H1 (cell line): Measurements from ENCODE around the gene SOWAHC. TPM values are rescaled to one million over a fixed set of nuclear protein-coding genes. Genes with fewer than 3 reads are reported as not detected.

Experiments used
- ATF2 ChIP-seq: IDR thresholded peaks from 2 replicates; pipeline ENCODE4 v1.6.1; 2012; ENCODE audit warnings: low read length, inconsistent platforms
- CHD1 ChIP-seq: IDR thresholded peaks from 2 replicates; pipeline ENCODE4 v1.6.1; 2012; ENCODE audit warnings: low read depth, low read length, improper control_type of control experiment
- CHD2 ChIP-seq: IDR thresholded peaks from 2 replicates; pipeline ENCODE4 v1.6.1; 2012; ENCODE audit warnings: low read length, improper control_type of control experiment
- KDM1A ChIP-seq: fragments of 200-600, 300-600 bp; sonication (generic); IDR thresholded peaks from 2 replicates; pipeline ENCODE4 v1.7.1; 2016; ENCODE audit warnings: mild to moderate bottlenecking, low read length, borderline replicate concordance
- PHF8 ChIP-seq: fragments of 200-600 bp; sonication (generic); conservative IDR thresholded peaks from 2 replicates; pipeline ENCODE4 v1.7.1; 2012; ENCODE audit warnings: low read depth, mild to moderate bottlenecking, inconsistent platforms, low read length, moderate library complexity
- RXRA ChIP-seq: IDR thresholded peaks from 2 replicates; pipeline ENCODE4 v1.6.1; 2011; ENCODE audit warnings: low read depth, mild to moderate bottlenecking, low read length, moderate library complexity; ENCODE audit not compliant: insufficient read depth
- SIN3A ChIP-seq, 2 experiments: IDR thresholded peaks in 1 of 2; conservative IDR thresholded peaks in 1 of 2; 2 replicates each; pipeline ENCODE4 v1.6.1; 2011 to 2012; ENCODE audit warnings: low read length in 2 of 2, improper control_type of control experiment in 1 of 2, low read depth in 1 of 2, mild to moderate bottlenecking in 1 of 2
- TEAD4 ChIP-seq: IDR thresholded peaks from 2 replicates; pipeline ENCODE4 v1.6.1; 2012; ENCODE audit warnings: low read depth, low read length, inconsistent platforms, mixed read lengths
- polyA plus RNA-seq, 7 experiments: library from polyadenylated mRNA; depleted of rRNA in 3 of 7; stranded (reverse) in 5 of 7; unstranded in 2 of 7; fragments of >200 nt in 5 of 7; fragments of 200-250 nt in 2 of 7; gene quantifications; 1 replicate in 5 of 7; 2 replicates in 1 of 7; 4 replicates in 1 of 7; pipeline versions ENCODE4 v1.2.1 to v1.2.3, GENCODE V29; 2011 to 2013; ENCODE audit warnings: missing spikeins in 2 of 7, mixed read lengths in 2 of 7
- total RNA-seq: library from RNA; stranded (reverse); fragmentation: NEBNext Ultra II Directional; extraction: Animal tissue kit (Norgen Biotek cat#: 25700); gene quantifications from 2 replicates; pipeline ENCODE4 v1.2.1, GENCODE V29; 2021

The SOWAHC gene
- total and polyA plus RNA-seq, 2 of the 8 experiments (the other 6 are each of a cell fraction or from before 2014, with no cell fraction given) = 3.1 to 17.8 TPM

DNA sequence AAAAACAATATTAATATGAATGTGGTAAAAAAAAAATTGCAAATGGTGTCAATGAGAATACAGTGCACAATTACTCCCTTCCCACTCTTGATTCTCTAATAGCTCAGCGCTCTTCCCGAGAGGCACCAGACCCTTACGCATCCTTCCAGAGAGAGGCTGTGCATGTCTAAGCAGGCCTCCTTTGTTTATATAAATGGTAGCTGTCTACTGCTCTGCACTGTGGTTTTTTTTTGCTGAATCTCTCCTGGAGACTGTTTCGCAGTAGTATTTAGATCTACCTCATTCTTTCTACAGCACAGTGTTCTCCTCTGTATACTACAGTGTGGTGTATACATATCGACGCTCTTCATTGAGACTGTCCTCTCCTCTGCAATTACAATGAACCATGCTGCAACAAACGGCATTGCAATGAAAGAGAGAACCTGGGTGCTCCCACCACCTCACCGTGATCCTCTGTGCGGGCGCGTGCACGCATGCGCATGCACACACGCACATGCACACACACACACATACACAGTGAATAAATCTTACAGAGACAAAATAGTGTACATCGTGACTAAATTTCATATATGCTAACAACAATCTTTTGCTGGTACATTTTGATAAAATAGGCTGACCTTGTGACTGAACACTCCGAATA lies 19.8 kb upstream of the SOWAHC start (continued):
- no peak for TF ChIP-seq CHD2
- no peak for TF ChIP-seq PHF8
- no peak for TF ChIP-seq TEAD4
- no peak for TF ChIP-seq CHD1
- TF ChIP-seq SIN3A (conservative IDR thresholded peaks at IDR 0.05 in 1 of 2, IDR thresholded peaks at IDR 0.05 in 1 of 2; ENCODE audit: low read depth in 1 of 2, low read length in 2 of 2) = no peak
- TF ChIP-seq ATF2 = no peak
- no peak for TF ChIP-seq KDM1A
- TF ChIP-seq RXRA = no peak
